Keratinocyte (primary cell): ENCODE measurements around the gene NFKB2. TPM values are rescaled to one million over a fixed set of nuclear protein-coding genes. Genes with fewer than 3 reads are reported as not detected.

Source experiments
- DNase-seq: peaks from one replicate; pipeline ENCODE4 v3.0.0-alpha.2; 2011; ENCODE audit warnings: low read depth, missing footprints, low spot score
- FAIRE-seq: peaks from 2 replicates; lab custom pipeline; 2011; peaks lifted over from hg19 to GRCh38; lab: Jason Lieb, UNC
- H2AFZ ChIP-seq: 2 replicates; pipeline ENCODE4 v1.6.0; 2012; ENCODE audit warnings: low read length, control low read depth, inconsistent platforms; ENCODE audit not compliant: control insufficient read depth
- H3K27ac ChIP-seq: 2 replicates; pipeline ENCODE4 v1.5.1; 2011; ENCODE audit warnings: low read length; ENCODE audit not compliant: control insufficient read depth, insufficient read depth
- H3K27me3 ChIP-seq: 3 replicates; pipeline ENCODE4 v1.6.0; 2011; ENCODE audit warnings: low read length; ENCODE audit not compliant: control insufficient read depth, insufficient read depth; ENCODE audit errors: extremely low read depth
- H3K36me3 ChIP-seq, 2 experiments: 2 replicates in 1 of 2; 3 replicates in 1 of 2; pipeline ENCODE4 v1.5.1; 2011; ENCODE audit warnings: low read length in 2 of 2, mild to moderate bottlenecking in 1 of 2; ENCODE audit not compliant: control insufficient read depth in 2 of 2, insufficient read depth in 2 of 2; ENCODE audit errors: extremely low read depth in 1 of 2
- H3K4me1 ChIP-seq: 3 replicates; pipeline ENCODE4 v1.5.1; 2011; ENCODE audit warnings: low read length; ENCODE audit not compliant: control insufficient read depth, insufficient read depth; ENCODE audit errors: extremely low read depth
- H3K4me2 ChIP-seq: 3 replicates; pipeline ENCODE4 v1.6.0; 2011; ENCODE audit warnings: low read depth, low read length; ENCODE audit not compliant: control insufficient read depth, insufficient read depth; ENCODE audit errors: extremely low read depth
- H3K4me3 ChIP-seq, 3 experiments: fragments of 200-600 bp in 1 of 3; sonication (generic) in 1 of 3; 2 replicates in 2 of 3; 3 replicates in 1 of 3; pipeline ENCODE4 v1.5.1; 2011 to 2016; ENCODE audit warnings: low read length in 3 of 3, mild to moderate bottlenecking in 3 of 3, control low read depth in 2 of 3, inconsistent platforms in 1 of 3, low read depth in 1 of 3, mixed read lengths in 1 of 3, mixed run types in 1 of 3, moderate library complexity in 1 of 3; ENCODE audit not compliant: control insufficient read depth in 2 of 3, insufficient read depth in 2 of 3; ENCODE audit errors: extremely low read depth in 1 of 3
- H3K79me2 ChIP-seq: 2 replicates; pipeline ENCODE4 v1.6.0; 2012; ENCODE audit warnings: low read length; ENCODE audit not compliant: control insufficient read depth, insufficient read depth
- H3K9ac ChIP-seq: 3 replicates; pipeline ENCODE4 v1.6.0; 2011; ENCODE audit warnings: low read length; ENCODE audit not compliant: control insufficient read depth, insufficient read depth; ENCODE audit errors: extremely low read depth
- H3K9me1 ChIP-seq: 3 replicates; pipeline ENCODE4 v1.6.0; 2011; ENCODE audit warnings: low read length; ENCODE audit not compliant: control insufficient read depth, insufficient read depth; ENCODE audit errors: extremely low read depth
- H3K9me3 ChIP-seq: 2 replicates; pipeline ENCODE4 v1.5.1; 2012; ENCODE audit warnings: low read depth, low read length; ENCODE audit not compliant: control insufficient read depth
- H4K20me1 ChIP-seq: 3 replicates; pipeline ENCODE4 v1.6.0; 2011; ENCODE audit warnings: low read length; ENCODE audit not compliant: control insufficient read depth, insufficient read depth; ENCODE audit errors: extremely low read depth
- EZH2 ChIP-seq: IDR thresholded peaks from one replicate; pipeline ENCODE4 v1.6.1; 2012; ENCODE audit warnings: inconsistent platforms, mild to moderate bottlenecking, low read length, moderate library complexity
- dilution Hi-C: fragments of 300-500 bp; cut with MboI; formaldehyde crosslinking; loops from one replicate; pipeline ENCODE4 v1.7.0; 2020; ENCODE audit warnings: low sequenced_read_pairs; ENCODE audit not compliant: extremely low pct_ligation_motif_present
- polyA plus RNA-seq, 5 experiments: library from polyadenylated mRNA; depleted of rRNA in 3 of 5; stranded (reverse) in 3 of 5; stranded (forward) in 1 of 5; unstranded in 1 of 5; fragments of >200 nt; gene quantifications; 1 replicate in 1 of 5; 2 replicates in 3 of 5; 3 replicates in 1 of 5; pipeline versions ENCODE4 v1.2.1 to v1.2.3, GENCODE V29; 2011 to 2012; ENCODE audit warnings: missing spikeins in 2 of 5, low read depth in 1 of 5, low replicate concordance in 1 of 5
- TF ChIP-seq, protein P1 (sequence below), 3 experiments: IDR thresholded peaks in 1 of 3; conservative IDR thresholded peaks in 1 of 3; optimal IDR thresholded peaks in 1 of 3; 2 replicates in 2 of 3; 3 replicates in 1 of 3; pipeline versions ENCODE3 to v1.5.1; 2011; ENCODE audit warnings: low read length in 3 of 3, mild to moderate bottlenecking in 3 of 3, moderate library complexity in 2 of 3, control low read depth in 1 of 3, inconsistent platforms in 1 of 3; ENCODE audit not compliant: insufficient read depth in 2 of 3; ENCODE audit errors: extremely low read depth in 1 of 3

NFKB2 gene
- polyA plus RNA-seq, 1 donor (not counting 4 experiments of a cell fraction or from before 2014, with no cell fraction given), result 14.8 TPM

DNA sequence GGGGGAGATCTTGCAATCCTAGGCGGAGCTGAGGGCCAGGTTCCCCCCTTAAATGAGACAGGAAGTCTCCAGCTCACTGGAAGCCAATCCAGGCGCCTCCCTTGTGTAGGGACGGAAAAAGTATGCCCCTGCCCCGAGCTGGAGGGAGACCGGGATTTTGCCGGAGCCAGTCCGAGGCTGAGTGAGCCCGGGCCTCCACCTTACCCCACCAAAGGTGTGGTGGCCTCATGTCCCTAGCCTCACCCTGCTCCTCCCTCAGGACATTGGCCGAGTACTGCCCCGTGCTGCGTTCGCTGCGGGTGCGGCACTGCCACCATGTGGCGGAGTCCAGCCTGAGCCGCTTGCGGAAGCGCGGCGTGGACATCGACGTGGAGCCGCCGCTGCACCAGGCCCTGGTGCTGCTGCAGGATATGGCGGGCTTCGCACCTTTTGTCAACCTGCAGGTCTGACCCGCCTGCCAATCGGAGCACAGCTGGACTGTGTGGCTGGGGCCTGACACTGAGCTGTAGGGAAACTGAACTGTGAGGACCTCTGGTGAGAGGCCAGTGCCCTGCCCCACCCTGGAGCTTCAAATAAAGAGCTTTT, 27.1 kb downstream of the NFKB2 start:
- no peaks in the 10 kb centered on the region for H4K20me1 ChIP-seq
- no peak for DNase-seq
- no peak for TF ChIP-seq EZH2
- TF ChIP-seq, protein P1, sequence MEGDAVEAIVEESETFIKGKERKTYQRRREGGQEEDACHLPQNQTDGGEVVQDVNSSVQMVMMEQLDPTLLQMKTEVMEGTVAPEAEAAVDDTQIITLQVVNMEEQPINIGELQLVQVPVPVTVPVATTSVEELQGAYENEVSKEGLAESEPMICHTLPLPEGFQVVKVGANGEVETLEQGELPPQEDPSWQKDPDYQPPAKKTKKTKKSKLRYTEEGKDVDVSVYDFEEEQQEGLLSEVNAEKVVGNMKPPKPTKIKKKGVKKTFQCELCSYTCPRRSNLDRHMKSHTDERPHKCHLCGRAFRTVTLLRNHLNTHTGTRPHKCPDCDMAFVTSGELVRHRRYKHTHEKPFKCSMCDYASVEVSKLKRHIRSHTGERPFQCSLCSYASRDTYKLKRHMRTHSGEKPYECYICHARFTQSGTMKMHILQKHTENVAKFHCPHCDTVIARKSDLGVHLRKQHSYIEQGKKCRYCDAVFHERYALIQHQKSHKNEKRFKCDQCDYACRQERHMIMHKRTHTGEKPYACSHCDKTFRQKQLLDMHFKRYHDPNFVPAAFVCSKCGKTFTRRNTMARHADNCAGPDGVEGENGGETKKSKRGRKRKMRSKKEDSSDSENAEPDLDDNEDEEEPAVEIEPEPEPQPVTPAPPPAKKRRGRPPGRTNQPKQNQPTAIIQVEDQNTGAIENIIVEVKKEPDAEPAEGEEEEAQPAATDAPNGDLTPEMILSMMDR (optimal IDR thresholded peaks at IDR 0.05 in 1 of 3, IDR thresholded peaks at IDR 0.05 in 1 of 3, conservative IDR thresholded peaks at IDR 0.05 in 1 of 3; ENCODE audit: extremely low read depth in 1 of 3, insufficient read depth in 2 of 3, low read length in 3 of 3), result peak; percentile 80 to 97 (median 92)
- peak; percentile 41 for FAIRE-seq
- no peaks in the 10 kb centered on the region for H3K9me3 ChIP-seq
- H3K9me1 ChIP-seq, result no peaks in the 10 kb centered on the region
- H3K79me2 ChIP-seq, result peaks cover 3% of the 10 kb centered on the region
- peaks cover 16% of the 10 kb centered on the region for H3K27me3 ChIP-seq
- peak overlapping the region; percentile 65 to 83 (median 71) for H3K4me3 ChIP-seq
- H2AFZ ChIP-seq, result peak overlapping the region; percentile 4
- H3K27ac ChIP-seq, result peak overlapping the region; percentile 72
- peaks cover 29% of the 10 kb centered on the region for H3K4me1 ChIP-seq
- H3K4me2 ChIP-seq, result peak overlapping the region; percentile 91
- dilution Hi-C loops, result no loop called here
- peaks cover 8 to 17% of the 10 kb centered on the region in 2 experiments for H3K36me3 ChIP-seq
- peak overlapping the region; percentile 82 for H3K9ac ChIP-seq

DNA sequence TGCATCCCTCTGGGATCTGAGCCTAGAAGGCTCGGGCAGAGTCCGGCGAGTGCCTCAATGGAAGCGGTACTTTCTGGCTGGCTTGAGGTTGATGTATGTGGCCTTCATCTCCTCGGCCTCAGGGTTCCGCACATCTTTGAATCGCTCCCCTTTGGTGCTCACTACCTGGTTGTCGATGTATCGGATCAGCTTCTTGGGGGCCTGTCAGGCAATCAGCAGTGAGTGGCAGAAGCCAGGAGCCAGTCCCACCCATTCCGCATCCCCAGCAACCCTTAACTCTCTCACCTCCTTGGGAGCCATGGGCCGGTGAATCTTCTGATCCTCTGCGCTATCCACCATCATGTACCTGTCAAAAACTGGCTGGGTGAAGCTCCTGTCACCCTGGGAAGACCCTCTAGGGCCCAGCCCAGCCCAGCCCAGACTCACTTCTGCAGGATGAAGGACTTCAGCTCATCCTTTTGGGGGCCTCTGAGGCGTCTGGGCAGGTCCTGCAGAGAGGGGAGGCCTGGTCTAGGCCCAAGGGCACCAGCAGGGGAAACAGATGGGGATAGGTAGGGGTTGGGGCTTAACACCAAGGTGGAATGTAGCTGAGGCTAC, 28.0 kb downstream of the NFKB2 start:
- H3K4me1 ChIP-seq, result peaks cover 29% of the 10 kb centered on the region
- no peak overlapping the region for H3K4me2 ChIP-seq
- FAIRE-seq (no peak), DNase-seq (no peak)
- no peak overlapping the region for H2AFZ ChIP-seq
- no peak overlapping the region for H3K27ac ChIP-seq
- no peaks in the 10 kb centered on the region for H3K9me1 ChIP-seq
- H3K9ac ChIP-seq, result no peak overlapping the region
- dilution Hi-C loops, result no loop called here
- no peak overlapping the region for H3K4me3 ChIP-seq
- TF ChIP-seq EZH2, result no peak
- TF ChIP-seq, protein P1 (optimal IDR thresholded peaks at IDR 0.05 in 1 of 3, IDR thresholded peaks at IDR 0.05 in 1 of 3, conservative IDR thresholded peaks at IDR 0.05 in 1 of 3; ENCODE audit: extremely low read depth in 1 of 3, insufficient read depth in 2 of 3, low read length in 3 of 3), result no peak
- peaks cover 8% of the 10 kb centered on the region for H3K27me3 ChIP-seq
- no peaks in the 10 kb centered on the region for H4K20me1 ChIP-seq
- peaks cover 8 to 17% of the 10 kb centered on the region in 2 experiments for H3K36me3 ChIP-seq
- no peaks in the 10 kb centered on the region for H3K9me3 ChIP-seq
- peaks cover 3% of the 10 kb centered on the region for H3K79me2 ChIP-seq
